ENCODE measurements around the gene CYBA. TPM values are rescaled to one million over a fixed set of nuclear protein-coding genes. Genes with fewer than 3 reads are reported as not detected.

CYBA gene
- polyA plus RNA-seq, 2 of the 4 experiments (the other 2 are of a cell fraction): 75.7 to 185 TPM

DNA sequence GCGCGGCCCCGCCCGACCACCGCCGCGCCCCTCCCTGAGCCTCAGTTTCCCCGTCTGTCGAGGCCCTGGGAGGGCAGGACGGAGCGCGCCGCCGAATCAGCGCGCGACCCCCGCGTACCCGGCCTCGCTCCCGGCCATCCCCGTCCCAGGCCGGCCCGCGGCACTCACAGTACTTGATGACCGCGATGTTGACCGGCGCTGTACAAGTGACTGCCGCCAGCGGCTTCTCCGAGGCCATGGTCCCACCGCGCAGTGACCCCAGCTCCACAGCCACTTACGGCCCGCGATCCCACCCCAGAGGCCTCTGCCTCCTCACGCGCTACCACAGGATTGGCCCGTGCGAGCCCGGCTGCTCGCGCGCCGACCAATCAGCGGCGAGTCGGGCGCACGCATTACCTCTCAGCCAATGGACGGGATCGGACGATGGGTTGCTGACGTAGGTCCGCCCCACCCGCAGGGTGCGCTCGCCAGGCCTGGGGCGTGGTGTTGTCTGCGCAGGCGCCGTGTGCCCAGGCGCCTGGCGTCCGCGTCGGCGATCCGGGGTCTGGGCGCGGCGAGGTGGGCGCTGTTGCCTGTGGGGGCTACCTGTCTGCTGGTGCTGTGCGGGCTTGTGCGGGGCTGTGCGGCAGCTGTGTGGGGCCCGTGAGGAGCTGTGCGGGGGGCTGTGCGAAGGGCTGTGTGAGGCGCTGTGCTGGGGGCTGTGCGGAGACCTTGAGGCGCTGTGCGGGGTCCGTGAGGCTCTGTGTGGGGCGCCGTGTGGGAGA, 12.2 kb upstream of the CYBA start, which contains the start of gene MVD:
Gene MVD, minus strand, starts transcription at position 249 of the 764 bp plus-strand sequence. Its CDS starts 11 bp downstream, at position 238.
- FAIRE-seq (peak; percentile 46), ATAC-seq (peak; percentile 97 to 99), DNase-seq (ENCODE audit: low read depth in 1 of 2, low spot score in 1 of 2) (peak; percentile 98 to 99)
- Histone ChIP-seq H3K9me3 (no peaks in the 10 kb centered on the region), H3K4me3 (peak within 1 kb of the TSS; percentile 91), H3K4me2 (peak within 1 kb of the TSS; percentile 92), H3K27ac (peak within 1 kb of the TSS; percentile 80 to 92), H3K4me1 (peaks cover 9% of the 10 kb centered on the region; the same call in 1 of the 3 replicates)
- WGBS (ENCODE audit: missing lambda C conversion rate): 0% methylated on average over 6 of the region's 88 CpGs
- ChIA-PET POLR2A (interaction anchor here (1.2 kb wide), 1 partner anchor 11 kb away, joined by 3 read pairs; no protein-coding TSS in a partner anchor), CTCF (interaction anchor here (1.0 to 2.6 kb wide), 3 partner anchors 12 to 75 kb away, joined by 3 to 7 read pairs (median 4); no protein-coding TSS in a partner anchor)
- no peak for TF ChIP-seq POLR2AphosphoS2 (conservative IDR thresholded peaks at IDR 0.05; ENCODE audit: low read length)
- no peak for TF ChIP-seq NFE2L2 (conservative IDR thresholded peaks at IDR 0.05; ENCODE audit: low read length)
- TF ChIP-seq BHLHE40 (IDR thresholded peaks at IDR 0.05; ENCODE audit: low read depth, low read length): no peak
- TF ChIP-seq, protein P1, sequence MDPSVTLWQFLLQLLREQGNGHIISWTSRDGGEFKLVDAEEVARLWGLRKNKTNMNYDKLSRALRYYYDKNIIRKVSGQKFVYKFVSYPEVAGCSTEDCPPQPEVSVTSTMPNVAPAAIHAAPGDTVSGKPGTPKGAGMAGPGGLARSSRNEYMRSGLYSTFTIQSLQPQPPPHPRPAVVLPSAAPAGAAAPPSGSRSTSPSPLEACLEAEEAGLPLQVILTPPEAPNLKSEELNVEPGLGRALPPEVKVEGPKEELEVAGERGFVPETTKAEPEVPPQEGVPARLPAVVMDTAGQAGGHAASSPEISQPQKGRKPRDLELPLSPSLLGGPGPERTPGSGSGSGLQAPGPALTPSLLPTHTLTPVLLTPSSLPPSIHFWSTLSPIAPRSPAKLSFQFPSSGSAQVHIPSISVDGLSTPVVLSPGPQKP (IDR thresholded peaks at IDR 0.05; ENCODE audit: low read depth, low read length): no peak
- TF ChIP-seq, protein P2, sequence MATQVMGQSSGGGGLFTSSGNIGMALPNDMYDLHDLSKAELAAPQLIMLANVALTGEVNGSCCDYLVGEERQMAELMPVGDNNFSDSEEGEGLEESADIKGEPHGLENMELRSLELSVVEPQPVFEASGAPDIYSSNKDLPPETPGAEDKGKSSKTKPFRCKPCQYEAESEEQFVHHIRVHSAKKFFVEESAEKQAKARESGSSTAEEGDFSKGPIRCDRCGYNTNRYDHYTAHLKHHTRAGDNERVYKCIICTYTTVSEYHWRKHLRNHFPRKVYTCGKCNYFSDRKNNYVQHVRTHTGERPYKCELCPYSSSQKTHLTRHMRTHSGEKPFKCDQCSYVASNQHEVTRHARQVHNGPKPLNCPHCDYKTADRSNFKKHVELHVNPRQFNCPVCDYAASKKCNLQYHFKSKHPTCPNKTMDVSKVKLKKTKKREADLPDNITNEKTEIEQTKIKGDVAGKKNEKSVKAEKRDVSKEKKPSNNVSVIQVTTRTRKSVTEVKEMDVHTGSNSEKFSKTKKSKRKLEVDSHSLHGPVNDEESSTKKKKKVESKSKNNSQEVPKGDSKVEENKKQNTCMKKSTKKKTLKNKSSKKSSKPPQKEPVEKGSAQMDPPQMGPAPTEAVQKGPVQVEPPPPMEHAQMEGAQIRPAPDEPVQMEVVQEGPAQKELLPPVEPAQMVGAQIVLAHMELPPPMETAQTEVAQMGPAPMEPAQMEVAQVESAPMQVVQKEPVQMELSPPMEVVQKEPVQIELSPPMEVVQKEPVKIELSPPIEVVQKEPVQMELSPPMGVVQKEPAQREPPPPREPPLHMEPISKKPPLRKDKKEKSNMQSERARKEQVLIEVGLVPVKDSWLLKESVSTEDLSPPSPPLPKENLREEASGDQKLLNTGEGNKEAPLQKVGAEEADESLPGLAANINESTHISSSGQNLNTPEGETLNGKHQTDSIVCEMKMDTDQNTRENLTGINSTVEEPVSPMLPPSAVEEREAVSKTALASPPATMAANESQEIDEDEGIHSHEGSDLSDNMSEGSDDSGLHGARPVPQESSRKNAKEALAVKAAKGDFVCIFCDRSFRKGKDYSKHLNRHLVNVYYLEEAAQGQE (IDR thresholded peaks at IDR 0.05): no peak
- no peak for TF ChIP-seq ZC3H11A (IDR thresholded peaks at IDR 0.05)
- peak; percentile 15 for TF ChIP-seq MAFK (IDR thresholded peaks at IDR 0.05; ENCODE audit: partially characterized antibody)
- TF ChIP-seq ZNF302 (CRISPR knock-in tag; IDR thresholded peaks at IDR 0.05): no peak
- no peak for TF ChIP-seq NPAS2 (CRISPR knock-in tag; IDR thresholded peaks at IDR 0.05; ENCODE audit: borderline replicate concordance)
- TF ChIP-seq JUNB (IDR thresholded peaks at IDR 0.05): no peak
- TF ChIP-seq TFCP2L1 (CRISPR knock-in tag; IDR thresholded peaks at IDR 0.05): 0 out of 2 replicates have a peak, but pooled peaks have one; percentile 55
- peak; percentile 97 for TF ChIP-seq POLR2A (IDR thresholded peaks at IDR 0.05; ENCODE audit: low read length)
- TF ChIP-seq RARB (CRISPR knock-in tag; IDR thresholded peaks at IDR 0.05): no peak
- no peak for TF ChIP-seq MYC (IDR thresholded peaks at IDR 0.05; ENCODE audit: borderline replicate concordance, low read length)
- TF ChIP-seq RFX5 (IDR thresholded peaks at IDR 0.05): peak; percentile 89
- TF ChIP-seq RNF2 (IDR thresholded peaks at IDR 0.05; ENCODE audit: borderline replicate concordance, low read depth): no peak
- no peak for TF ChIP-seq CHD4 (IDR thresholded peaks at IDR 0.05; ENCODE audit: borderline replicate concordance)
- TF ChIP-seq HDAC2 (IDR thresholded peaks at IDR 0.05): no peak
- TF ChIP-seq MAZ (IDR thresholded peaks at IDR 0.05; ENCODE audit: borderline replicate concordance, low read depth, low read length): no peak
- TF ChIP-seq EHF (CRISPR knock-in tag; IDR thresholded peaks at IDR 0.05): no peak
- no peak for TF ChIP-seq HOXA7 (CRISPR knock-in tag; IDR thresholded peaks at IDR 0.05)
- no peak for TF ChIP-seq FOSB (CRISPR knock-in tag; IDR thresholded peaks at IDR 0.05)
- no peak for TF ChIP-seq RAD21 (conservative IDR thresholded peaks at IDR 0.05 in 1 of 2, IDR thresholded peaks at IDR 0.05 in 1 of 2)
- TF ChIP-seq, protein P3, sequence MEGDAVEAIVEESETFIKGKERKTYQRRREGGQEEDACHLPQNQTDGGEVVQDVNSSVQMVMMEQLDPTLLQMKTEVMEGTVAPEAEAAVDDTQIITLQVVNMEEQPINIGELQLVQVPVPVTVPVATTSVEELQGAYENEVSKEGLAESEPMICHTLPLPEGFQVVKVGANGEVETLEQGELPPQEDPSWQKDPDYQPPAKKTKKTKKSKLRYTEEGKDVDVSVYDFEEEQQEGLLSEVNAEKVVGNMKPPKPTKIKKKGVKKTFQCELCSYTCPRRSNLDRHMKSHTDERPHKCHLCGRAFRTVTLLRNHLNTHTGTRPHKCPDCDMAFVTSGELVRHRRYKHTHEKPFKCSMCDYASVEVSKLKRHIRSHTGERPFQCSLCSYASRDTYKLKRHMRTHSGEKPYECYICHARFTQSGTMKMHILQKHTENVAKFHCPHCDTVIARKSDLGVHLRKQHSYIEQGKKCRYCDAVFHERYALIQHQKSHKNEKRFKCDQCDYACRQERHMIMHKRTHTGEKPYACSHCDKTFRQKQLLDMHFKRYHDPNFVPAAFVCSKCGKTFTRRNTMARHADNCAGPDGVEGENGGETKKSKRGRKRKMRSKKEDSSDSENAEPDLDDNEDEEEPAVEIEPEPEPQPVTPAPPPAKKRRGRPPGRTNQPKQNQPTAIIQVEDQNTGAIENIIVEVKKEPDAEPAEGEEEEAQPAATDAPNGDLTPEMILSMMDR (IDR thresholded peaks at IDR 0.05): no peak
- TF ChIP-seq, protein P4, sequence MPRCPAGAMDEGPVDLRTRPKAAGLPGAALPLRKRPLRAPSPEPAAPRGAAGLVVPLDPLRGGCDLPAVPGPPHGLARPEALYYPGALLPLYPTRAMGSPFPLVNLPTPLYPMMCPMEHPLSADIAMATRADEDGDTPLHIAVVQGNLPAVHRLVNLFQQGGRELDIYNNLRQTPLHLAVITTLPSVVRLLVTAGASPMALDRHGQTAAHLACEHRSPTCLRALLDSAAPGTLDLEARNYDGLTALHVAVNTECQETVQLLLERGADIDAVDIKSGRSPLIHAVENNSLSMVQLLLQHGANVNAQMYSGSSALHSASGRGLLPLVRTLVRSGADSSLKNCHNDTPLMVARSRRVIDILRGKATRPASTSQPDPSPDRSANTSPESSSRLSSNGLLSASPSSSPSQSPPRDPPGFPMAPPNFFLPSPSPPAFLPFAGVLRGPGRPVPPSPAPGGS (IDR thresholded peaks at IDR 0.05): peak; percentile 51; the same call in 1 of the 3 replicates
- TF ChIP-seq, protein P5, sequence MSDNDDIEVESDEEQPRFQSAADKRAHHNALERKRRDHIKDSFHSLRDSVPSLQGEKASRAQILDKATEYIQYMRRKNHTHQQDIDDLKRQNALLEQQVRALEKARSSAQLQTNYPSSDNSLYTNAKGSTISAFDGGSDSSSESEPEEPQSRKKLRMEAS (IDR thresholded peaks at IDR 0.05): peak; percentile 79
- 0 out of 2 replicates have a peak, but pooled peaks have one; percentile 15 for TF ChIP-seq GATA3 (IDR thresholded peaks at IDR 0.05; ENCODE audit: borderline replicate concordance)
- TF ChIP-seq, protein P6, sequence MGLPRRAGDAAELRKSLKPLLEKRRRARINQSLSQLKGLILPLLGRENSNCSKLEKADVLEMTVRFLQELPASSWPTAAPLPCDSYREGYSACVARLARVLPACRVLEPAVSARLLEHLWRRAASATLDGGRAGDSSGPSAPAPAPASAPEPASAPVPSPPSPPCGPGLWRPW (IDR thresholded peaks at IDR 0.05): no peak
- no peak for TF ChIP-seq EP300 (IDR thresholded peaks at IDR 0.05)
- peak; percentile 80 for TF ChIP-seq PHF8 (IDR thresholded peaks at IDR 0.05; ENCODE audit: borderline replicate concordance, low read depth)
- TF ChIP-seq RCOR1 (IDR thresholded peaks at IDR 0.05; ENCODE audit: low read depth, low read length): no peak
- TF ChIP-seq JUN (IDR thresholded peaks at IDR 0.05): no peak; a peak in 2 of 5 replicates
- no peak for TF ChIP-seq FOXS1 (CRISPR knock-in tag; IDR thresholded peaks at IDR 0.05)
- no peak for TF ChIP-seq CHD2 (IDR thresholded peaks at IDR 0.05; ENCODE audit: low read length, partially characterized antibody)
